ENCODE results near the gene NMT1. TPM values are rescaled to one million over a fixed set of nuclear protein-coding genes. Genes with fewer than 3 reads are reported as not detected.

The NMT1 gene
- total RNA-seq, 4 donors from 2014 or later, result 16.1 to 83.8 (median 43.4) TPM

Small RNA genes lying within 50 kb of the gene (small RNA-seq; reads per million reads assigned to genes)
- 0 to 1.1 (median 0.39) reads per million in 4 donors for gene MIR6784
- 0 reads per million in 4 donors for gene RF00019

Other genes with a start within 250 kb of the NMT1 start
- 10 to 100 TPM; 12.0 to 18.7 (median 14.7) TPM for gene GJC1, start 231.0 kb upstream of the NMT1 start, total RNA-seq
- under 1 TPM in 1 of 4 donors, not detected in 3; 0.96 TPM for gene HIGD1B, start 213.4 kb upstream of the NMT1 start, total RNA-seq
- gene EFTUD2, start 161.9 kb upstream of the NMT1 start, total RNA-seq, result 100 to 1,000 TPM in 1 of 4 donors, 10 to 100 TPM in 3; 37.4 to 136 (median 65.4) TPM
- under 1 TPM in 1 of 4 donors, not detected in 3; 0.68 TPM for gene GFAP, start 145.8 kb upstream of the NMT1 start, total RNA-seq
- 1 to 10 TPM in 3 of 4 donors, under 1 TPM in 1; 0.82 to 7.6 (median 3.7) TPM for gene KIF18B, start 113.5 kb upstream of the NMT1 start, total RNA-seq
- 1 to 10 TPM in 2 of 4 donors, under 1 TPM in 1, not detected in 1; 0.55 to 6.8 (median 1.1) TPM for gene C1QL1, start 93.0 kb upstream of the NMT1 start, total RNA-seq
- gene DCAKD, start 9.7 kb upstream of the NMT1 start, total RNA-seq, result 100 to 1,000 TPM in 1 of 4 donors, 10 to 100 TPM in 2, 1 to 10 TPM in 1; 9.4 to 144 (median 27.4) TPM
- gene PLCD3, start 71.2 kb downstream of the NMT1 start, total RNA-seq, result 100 to 1,000 TPM; 157 to 369 (median 335) TPM
- gene ACBD4, start 74.4 kb downstream of the NMT1 start, total RNA-seq, result 10 to 100 TPM; 24.9 to 96.1 (median 38.6) TPM
- 10 to 100 TPM; 38.0 to 54.9 (median 42.6) TPM for gene HEXIM1, start 87.2 kb downstream of the NMT1 start, total RNA-seq
- gene HEXIM2, start 100.6 kb downstream of the NMT1 start, total RNA-seq, result 10 to 100 TPM in 1 of 4 donors, 1 to 10 TPM in 3; 1.2 to 10.8 (median 5.9) TPM
- 10 to 100 TPM in 2 of 4 donors, 1 to 10 TPM in 2; 1.2 to 17.5 (median 10.6) TPM for gene FMNL1, start 160.6 kb downstream of the NMT1 start, total RNA-seq
- under 1 TPM in 1 of 4 donors, not detected in 3; 0.48 TPM for gene SPATA32, start 200.8 kb downstream of the NMT1 start, total RNA-seq